Ammon's horn (tissue), 1 donor: ENCODE measurements around the gene ACY1.

Experiments
- DNase-seq: peaks from one replicate; pipeline ENCODE4 v3.0.0-alpha.2; 2016; ENCODE audit warnings: low spot score

The ACY1 gene

DNA sequence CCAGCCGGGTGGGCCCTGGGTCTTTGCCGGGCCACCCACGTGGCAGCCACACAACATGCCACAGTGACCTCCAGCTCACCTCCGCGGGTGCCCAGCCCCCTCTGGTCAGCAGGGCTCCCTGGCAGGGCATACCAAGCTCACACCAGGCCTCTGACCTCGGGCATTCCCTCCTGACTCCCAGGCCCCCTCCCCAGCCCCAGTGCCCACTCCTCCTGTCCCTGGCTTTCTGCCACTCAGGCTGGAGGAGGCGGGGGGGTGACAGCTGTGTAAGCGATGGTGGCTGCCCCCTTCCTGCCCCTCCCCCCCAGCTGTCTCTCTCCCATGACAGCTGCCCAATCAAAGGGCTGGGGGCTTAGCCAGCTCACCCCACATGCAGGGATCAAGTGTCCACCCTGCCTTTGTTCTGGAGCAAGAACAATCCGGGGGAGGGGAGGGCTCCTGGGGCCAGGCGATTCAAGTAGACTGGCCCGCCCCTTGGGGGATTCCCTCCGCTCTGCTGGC is 19.3 kb upstream of the ACY1 start:
- DNase-seq = peak; percentile 70

- DNase-seq = no peak
These were observed 18.8 kb upstream of the ACY1 start for GRCh38 chr3:51964521-51964920.

DNA sequence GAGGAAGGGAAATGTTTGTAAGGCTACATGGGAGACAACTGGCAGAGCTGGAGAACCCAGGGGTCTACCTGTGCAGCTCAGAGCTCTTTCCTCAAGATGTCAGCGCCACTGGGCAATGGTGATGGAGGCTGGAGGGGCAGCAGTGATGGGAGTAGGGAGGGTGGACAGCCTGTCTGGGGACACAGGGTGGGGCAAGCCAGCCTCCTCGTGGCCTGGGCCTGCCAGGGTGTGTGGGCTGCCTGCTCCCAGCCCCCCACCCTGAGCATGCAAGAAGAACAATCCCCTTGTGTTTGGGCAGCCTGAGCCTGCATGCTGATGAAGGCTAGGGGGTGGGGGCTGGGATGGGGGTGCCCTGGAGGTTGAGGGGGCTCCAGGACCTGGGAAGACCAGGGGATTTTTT is 17.3 kb upstream of the ACY1 start:
- DNase-seq = peak; percentile 95

- no peak for DNase-seq
These were observed 16.8 kb upstream of the ACY1 start for GRCh38 chr3:51966486-51966885.

GRCh38 chr3:51966922-51967383 is 16.4 kb upstream of the ACY1 start:
- DNase-seq = no peak

GRCh38 chr3:51967384-51968169 is 15.8 kb upstream of the ACY1 start, which contains the start of gene PCBP4:
PCBP4 (minus strand) TSS chr3:51967454; CDS start chr3:51961240, 6,214 bp downstream.
- DNase-seq = peak; percentile 89

GRCh38 chr3:51968170-51968775 is 15.1 kb upstream of the ACY1 start:
- no peak for DNase-seq

GRCh38 chr3:51968883-51969678 is 14.3 kb upstream of the ACY1 start:
- DNase-seq = no peak

DNA sequence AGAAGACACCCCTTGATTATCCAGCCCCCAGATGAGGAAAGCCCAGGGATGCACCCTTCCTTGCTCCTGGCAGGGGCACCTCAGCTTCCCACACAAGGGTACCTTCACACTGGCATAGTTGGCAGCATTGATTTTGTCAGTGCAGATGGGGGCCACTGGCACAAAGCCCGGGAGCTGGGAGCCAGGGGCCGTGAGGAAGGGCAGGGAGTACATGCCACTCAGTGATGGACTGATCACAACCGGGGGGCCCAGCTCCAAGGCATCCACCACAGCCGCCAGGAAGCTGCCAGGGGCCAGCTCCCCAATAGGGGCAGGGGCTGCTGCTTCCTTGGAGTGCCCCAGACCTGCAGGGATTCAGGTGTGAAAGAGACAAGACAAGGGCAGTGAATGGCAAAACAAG is 13.5 kb upstream of the ACY1 start:
- DNase-seq = no peak

DNA sequence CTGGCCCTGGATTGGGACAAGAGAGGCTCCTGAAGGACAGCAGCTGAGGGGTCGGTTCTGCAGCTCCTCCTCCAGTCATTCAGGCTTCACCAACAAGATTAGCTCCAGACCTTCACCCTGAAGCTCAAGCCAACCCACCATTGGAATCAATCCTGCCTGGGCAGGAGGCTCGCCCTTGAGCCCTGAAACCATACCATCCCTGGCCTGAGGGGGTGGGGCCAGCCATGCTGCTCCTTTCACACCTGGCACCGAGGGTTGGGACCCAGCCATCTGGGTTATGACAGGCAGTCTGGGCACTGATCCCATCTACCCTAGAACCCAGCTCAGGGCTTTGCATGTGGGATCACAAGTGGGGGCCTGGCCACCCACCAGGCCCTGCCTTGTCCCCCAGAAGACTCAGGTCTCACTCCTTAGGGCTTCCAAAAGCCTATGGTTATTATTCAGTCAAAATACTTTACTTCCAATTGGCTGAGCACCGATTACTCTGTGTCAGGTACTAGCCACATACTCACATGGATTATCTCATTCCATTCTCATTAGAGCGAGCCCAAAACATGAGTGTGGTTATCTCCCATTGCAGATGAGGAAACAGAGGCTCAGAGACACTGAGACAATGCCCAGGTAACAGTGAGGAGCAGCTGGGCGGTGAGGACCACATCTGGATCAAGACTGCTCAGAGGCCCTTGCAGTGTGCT is 12.6 kb upstream of the ACY1 start:
- no peak for DNase-seq

GRCh38 chr3:51971350-51971749 is 12.0 kb upstream of the ACY1 start:
- DNase-seq = no peak

GRCh38 chr3:51974277-51974962 is 8.9 kb upstream of the ACY1 start:
- peak; percentile 37 for DNase-seq

GRCh38 chr3:51974963-51975851 is 8.1 kb upstream of the ACY1 start, which contains the start of gene ABHD14A:
ABHD14A (plus strand) TSS chr3:51975064; CDS start chr3:51975136, 72 bp downstream.
- peak; percentile 73 for DNase-seq

DNA sequence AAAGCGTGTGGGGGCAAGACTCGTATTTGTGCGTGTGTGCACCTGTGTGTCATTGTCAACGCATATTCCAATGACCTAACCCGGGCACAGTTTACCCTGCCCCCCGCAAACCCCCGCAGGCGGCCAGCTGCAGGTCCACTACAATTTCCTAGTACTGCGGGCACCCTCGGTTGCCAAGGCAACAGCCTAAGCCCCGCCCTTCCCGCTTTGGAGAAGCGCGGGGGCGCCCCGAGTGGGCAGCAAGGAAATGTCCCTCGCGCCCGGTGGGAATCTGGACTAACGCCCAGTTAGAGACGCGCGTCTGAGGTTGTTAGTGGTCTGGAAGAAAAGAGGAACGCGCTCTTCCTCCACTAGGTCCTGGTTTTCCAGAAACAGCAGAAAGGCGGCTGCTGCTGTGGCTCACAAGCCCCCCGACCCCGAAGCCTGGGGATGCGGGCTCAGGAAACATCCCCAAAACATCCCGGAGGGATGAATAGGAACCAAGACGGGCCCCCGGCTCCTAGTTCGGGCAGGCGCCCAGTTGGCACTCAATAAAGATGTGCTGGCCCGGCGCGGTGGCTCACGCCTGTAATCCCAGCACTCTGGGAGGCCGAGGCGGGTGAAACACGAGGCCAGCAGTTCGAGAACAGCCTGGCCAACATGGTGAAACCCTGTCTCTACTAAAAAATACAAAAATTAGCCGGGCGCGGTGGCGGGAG is 7.3 kb upstream of the ACY1 start:
- DNase-seq = peak; percentile 87

GRCh38 chr3:51977446-51978142 is 5.7 kb upstream of the ACY1 start:
- no peak for DNase-seq

GRCh38 chr3:51978143-51978502 is 5.2 kb upstream of the ACY1 start:
- DNase-seq = no peak

DNA sequence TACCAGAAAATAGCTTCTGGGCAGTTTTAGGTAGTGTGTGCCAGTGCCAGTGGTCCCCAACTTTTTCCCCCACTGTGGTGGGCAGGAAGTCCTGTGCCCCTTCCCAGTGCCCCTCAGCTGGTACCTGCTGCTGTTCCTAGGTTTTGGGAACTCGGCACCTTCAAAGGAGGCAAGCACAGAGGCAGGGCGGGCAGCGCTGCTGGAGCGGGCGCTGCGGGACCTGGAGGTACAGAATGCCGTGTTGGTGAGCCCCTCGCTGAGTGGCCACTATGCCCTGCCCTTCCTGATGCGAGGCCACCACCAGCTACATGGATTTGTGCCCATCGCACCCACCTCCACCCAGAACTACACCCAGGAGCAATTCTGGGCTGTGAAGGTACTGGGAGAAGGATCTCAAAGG is 3.1 kb upstream of the ACY1 start:
- DNase-seq = no peak

DNA sequence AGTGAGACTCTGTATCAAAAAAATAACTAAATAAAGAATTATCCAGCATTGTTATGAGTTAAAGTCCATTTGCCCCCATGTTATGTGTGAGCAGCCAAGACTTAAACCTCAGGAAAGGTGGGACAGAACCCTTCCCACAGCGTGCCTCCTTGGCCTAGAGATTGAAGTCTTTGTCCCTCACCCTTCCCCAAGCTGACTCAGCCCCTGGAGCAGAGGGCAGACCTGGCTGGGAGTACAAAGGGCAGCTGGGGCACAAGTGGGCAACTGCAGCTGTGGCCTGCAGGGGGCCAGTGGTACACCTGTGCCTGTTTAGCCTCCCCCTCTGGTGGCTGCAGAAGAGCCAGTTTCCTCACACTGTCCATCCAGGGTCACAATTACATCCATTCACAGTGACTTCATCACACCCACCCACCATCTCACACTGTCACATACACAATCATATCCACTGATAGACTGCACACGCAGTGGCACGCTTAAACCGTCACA is 940 bp upstream of the ACY1 start:
- DNase-seq = no peak
